Hepatocyte (in vitro differentiated cells): ENCODE data around the gene EDN1. TPM values are rescaled to one million over a fixed set of nuclear protein-coding genes. Genes with fewer than 3 reads are reported as not detected.

Experiments
- DNase-seq: peaks from one replicate; pipeline ENCODE4 v3.0.0-alpha.2; 2016; ENCODE audit warnings: low spot score
- H2AFZ ChIP-seq: fragments of 200-600 bp; sonication (generic); 2 replicates; pipeline ENCODE4 v1.6.0; 2016; ENCODE audit warnings: antibody characterized with exemption, mild to moderate bottlenecking
- H3K27ac ChIP-seq: fragments of 200-600 bp; sonication (generic); 2 replicates; pipeline ENCODE4 v1.5.1; 2016; ENCODE audit warnings: mild to moderate bottlenecking
- H3K27me3 ChIP-seq: fragments of 200-600 bp; sonication (generic); 2 replicates; pipeline ENCODE4 v1.6.1; 2016
- H3K36me3 ChIP-seq: fragments of 200-600 bp; sonication (generic); replicated peaks from 2 replicates; pipeline ENCODE4 v1.5.1; 2016; ENCODE audit warnings: low read depth; ENCODE audit not compliant: insufficient read depth
- H3K4me1 ChIP-seq: fragments of 200-600 bp; sonication (generic); 2 replicates; pipeline ENCODE4 v1.5.1; 2016; ENCODE audit warnings: mild to moderate bottlenecking, moderate library complexity; ENCODE audit not compliant: insufficient read depth
- H3K4me2 ChIP-seq: fragments of 200-600 bp; sonication (generic); 2 replicates; pipeline ENCODE4 v1.6.0; 2016
- H3K4me3 ChIP-seq: fragments of 200-600 bp; sonication (generic); 2 replicates; pipeline ENCODE4 v1.5.1; 2016; ENCODE audit warnings: mild to moderate bottlenecking
- H3K79me2 ChIP-seq: fragments of 200-600 bp; sonication (generic); 2 replicates; pipeline ENCODE4 v1.6.0; 2017; ENCODE audit warnings: mild to moderate bottlenecking
- H3K9me2 ChIP-seq: fragments of 200-600 bp; sonication (generic); replicated peaks from 2 replicates; pipeline ENCODE4 v1.6.0; 2017; ENCODE audit warnings: mild to moderate bottlenecking; ENCODE audit not compliant: insufficient read depth
- H3K9me3 ChIP-seq: fragments of 200-600 bp; sonication (generic); 2 replicates; pipeline ENCODE4 v1.5.1; 2016; ENCODE audit warnings: low read depth, mild to moderate bottlenecking
- H4K20me1 ChIP-seq: fragments of 200-600 bp; sonication (generic); 2 replicates; pipeline ENCODE4 v1.6.0; 2016; ENCODE audit warnings: mild to moderate bottlenecking; ENCODE audit not compliant: insufficient read depth, poor library complexity, severe bottlenecking
- EZH2 ChIP-seq: fragments of 200-600 bp; sonication (generic); IDR thresholded peaks from 2 replicates; pipeline ENCODE4 v1.6.1; 2016; ENCODE audit warnings: antibody characterized with exemption, mild to moderate bottlenecking, borderline replicate concordance
- EZH2phosphoT487 ChIP-seq: fragments of 200-600 bp; sonication (generic); IDR thresholded peaks from one replicate; pipeline ENCODE4 v1.6.1; 2018; ENCODE audit warnings: antibody characterized with exemption, mild to moderate bottlenecking, low read depth, moderate library complexity; ENCODE audit not compliant: unreplicated experiment, severe bottlenecking
- WGBS: methylation state at CpG from one replicate; pipeline ENCODE4 v1.1.6; 2016; ENCODE audit warnings: low lambda C conversion rate; ENCODE audit errors: missing lambda C conversion rate; 5-methylcytosine and 5-hydroxymethylcytosine counted together
- polyA plus RNA-seq: library from polyadenylated mRNA; unstranded; fragments of >200 nt; fragmentation: Nextera tagmentation; extraction: Ambion mirVana; gene quantifications from 2 replicates; pipeline ENCODE4 v1.2.1, GENCODE V29; 2016
- total RNA-seq: library from RNA; depleted of rRNA; stranded (reverse); fragments of >200 nt; gene quantifications from 2 replicates; pipeline ENCODE4 v1.2.3, GENCODE V29; 2014
- TF ChIP-seq, protein P1 (sequence below): fragments of 200-600 bp; sonication (generic); IDR thresholded peaks from 2 replicates; pipeline ENCODE4 v1.5.1; 2016; ENCODE audit warnings: antibody characterized with exemption, mild to moderate bottlenecking; ENCODE audit not compliant: poor library complexity

The EDN1 gene
- total and polyA plus RNA-seq, 2 experiments from 2014 or later, result 25.0 to 41.8 TPM

DNA sequence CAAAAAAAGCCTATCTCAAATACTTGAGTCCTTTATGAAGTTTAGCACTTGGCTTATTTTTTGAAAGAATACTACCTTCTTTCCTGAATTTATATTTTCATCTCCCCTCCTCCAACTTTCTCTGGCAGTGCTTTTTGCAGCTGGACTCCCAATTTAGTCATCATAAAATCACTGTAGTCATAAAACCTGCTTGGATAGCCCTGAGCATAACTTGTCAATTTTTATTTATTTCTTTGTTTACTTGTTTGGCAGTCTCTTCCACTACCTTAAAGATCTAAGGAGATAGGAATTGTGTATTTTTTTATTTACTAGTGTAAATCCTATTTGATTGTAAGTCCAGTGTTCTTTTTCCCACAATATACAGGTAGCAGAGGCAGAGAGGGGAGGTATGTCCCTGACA lies 11.2 kb upstream of the EDN1 start:
- no peak for DNase-seq
- H3K4me1 ChIP-seq, result no peaks in the 10 kb centered on the region

DNA sequence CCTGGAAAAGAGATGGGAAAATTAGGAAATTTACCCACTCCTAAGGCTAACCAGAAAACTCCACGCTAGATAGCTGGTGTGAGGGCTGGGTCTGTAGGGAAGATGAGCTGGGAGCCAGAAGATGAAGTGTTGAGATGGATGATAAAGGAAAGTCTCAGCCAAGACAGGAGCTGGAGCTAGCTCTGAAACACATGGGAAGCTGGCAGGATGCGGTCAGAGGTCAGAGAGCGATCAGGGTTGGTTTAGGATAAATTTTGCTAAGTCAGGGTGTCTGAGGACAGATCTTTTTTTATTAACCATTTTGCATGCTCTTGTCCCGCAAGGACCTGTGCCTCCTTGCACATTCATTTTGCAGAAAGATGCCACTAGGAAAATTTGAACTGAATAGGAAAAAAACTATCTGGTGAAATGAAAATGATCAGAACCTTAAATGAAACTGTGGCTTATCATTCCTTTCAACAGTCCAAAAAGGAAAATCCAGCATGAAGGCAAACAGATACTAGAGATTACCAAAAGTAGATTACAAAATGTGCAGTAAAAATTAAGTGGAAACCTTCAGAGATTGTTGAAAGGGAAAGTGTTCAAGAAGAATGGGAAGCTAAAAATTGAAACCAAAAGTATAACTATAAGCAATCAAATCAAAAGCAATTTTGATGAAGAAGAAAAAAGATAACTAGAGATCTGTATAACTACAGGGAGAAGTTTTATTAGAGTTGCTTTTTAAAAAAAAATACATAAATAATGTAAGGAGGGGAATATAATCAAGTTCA lies 10.7 kb upstream of the EDN1 start:
- H3K4me3 ChIP-seq, result no peak overlapping the region
- TF ChIP-seq EZH2phosphoT487, result no peak
- TF ChIP-seq EZH2, result no peak
- TF ChIP-seq, protein P1, sequence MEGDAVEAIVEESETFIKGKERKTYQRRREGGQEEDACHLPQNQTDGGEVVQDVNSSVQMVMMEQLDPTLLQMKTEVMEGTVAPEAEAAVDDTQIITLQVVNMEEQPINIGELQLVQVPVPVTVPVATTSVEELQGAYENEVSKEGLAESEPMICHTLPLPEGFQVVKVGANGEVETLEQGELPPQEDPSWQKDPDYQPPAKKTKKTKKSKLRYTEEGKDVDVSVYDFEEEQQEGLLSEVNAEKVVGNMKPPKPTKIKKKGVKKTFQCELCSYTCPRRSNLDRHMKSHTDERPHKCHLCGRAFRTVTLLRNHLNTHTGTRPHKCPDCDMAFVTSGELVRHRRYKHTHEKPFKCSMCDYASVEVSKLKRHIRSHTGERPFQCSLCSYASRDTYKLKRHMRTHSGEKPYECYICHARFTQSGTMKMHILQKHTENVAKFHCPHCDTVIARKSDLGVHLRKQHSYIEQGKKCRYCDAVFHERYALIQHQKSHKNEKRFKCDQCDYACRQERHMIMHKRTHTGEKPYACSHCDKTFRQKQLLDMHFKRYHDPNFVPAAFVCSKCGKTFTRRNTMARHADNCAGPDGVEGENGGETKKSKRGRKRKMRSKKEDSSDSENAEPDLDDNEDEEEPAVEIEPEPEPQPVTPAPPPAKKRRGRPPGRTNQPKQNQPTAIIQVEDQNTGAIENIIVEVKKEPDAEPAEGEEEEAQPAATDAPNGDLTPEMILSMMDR, result no peak
- no peaks in the 10 kb centered on the region for H3K27me3 ChIP-seq
- no peak for DNase-seq
- no peaks in the 10 kb centered on the region for H3K4me1 ChIP-seq
- H3K27ac ChIP-seq, result no peak overlapping the region
- WGBS, result 62% methylated on average over 4 of the region's 4 CpGs
- H3K9me2 ChIP-seq, result no peaks in the 10 kb centered on the region
- no peak overlapping the region for H2AFZ ChIP-seq
- H3K79me2 ChIP-seq, result no peaks in the 10 kb centered on the region
- no peaks in the 10 kb centered on the region for H3K9me3 ChIP-seq
- no peaks in the 10 kb centered on the region for H4K20me1 ChIP-seq
- no peaks in the 10 kb centered on the region for H3K36me3 ChIP-seq
- H3K4me2 ChIP-seq, result peak overlapping the region; percentile 20

More for the DNA sequence above, 11.2 kb upstream of the EDN1 start:
- no peaks in the 10 kb centered on the region for H3K79me2 ChIP-seq
- H3K9me2 ChIP-seq, result no peaks in the 10 kb centered on the region
- no peak overlapping the region for H2AFZ ChIP-seq
- TF ChIP-seq, protein P1, result no peak
- TF ChIP-seq EZH2phosphoT487, result no peak
- no peak for TF ChIP-seq EZH2
- no peaks in the 10 kb centered on the region for H3K9me3 ChIP-seq
- H3K4me3 ChIP-seq, result no peak overlapping the region
- H3K4me2 ChIP-seq, result no peak overlapping the region
- no peaks in the 10 kb centered on the region for H3K27me3 ChIP-seq
- H3K36me3 ChIP-seq, result no peaks in the 10 kb centered on the region
- H4K20me1 ChIP-seq, result no peaks in the 10 kb centered on the region
- no peak overlapping the region for H3K27ac ChIP-seq

DNA sequence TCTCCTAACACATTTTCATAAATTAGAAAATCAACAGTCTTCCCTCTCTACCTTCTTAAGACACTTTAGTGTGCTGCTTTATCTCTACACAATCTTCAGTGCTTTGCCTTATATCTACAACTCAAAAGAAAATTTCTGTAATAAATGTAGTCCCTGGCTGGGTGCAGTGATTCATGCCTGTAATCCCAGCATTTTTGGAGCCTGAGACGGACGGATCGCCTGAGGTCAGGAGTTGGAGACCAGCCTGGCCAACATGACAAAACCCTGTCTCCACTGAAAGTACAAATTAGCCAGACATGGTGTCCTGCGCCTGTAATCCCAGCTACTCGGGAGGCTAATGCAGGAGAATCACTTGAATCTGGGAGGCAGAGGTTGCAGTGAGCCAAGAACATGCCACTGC lies 9.7 kb upstream of the EDN1 start:
- no peak overlapping the region for H3K27ac ChIP-seq
- no peaks in the 10 kb centered on the region for H3K36me3 ChIP-seq
- no peak overlapping the region for H3K4me2 ChIP-seq
- no peaks in the 10 kb centered on the region for H3K9me3 ChIP-seq
- no peaks in the 10 kb centered on the region for H3K79me2 ChIP-seq
- no peak overlapping the region for H2AFZ ChIP-seq
- no peaks in the 10 kb centered on the region for H3K9me2 ChIP-seq
- DNase-seq, result no peak
- TF ChIP-seq EZH2phosphoT487 (no peak), EZH2 (no peak)
- TF ChIP-seq, protein P1, result no peak
- no peaks in the 10 kb centered on the region for H3K27me3 ChIP-seq
- no peak overlapping the region for H3K4me3 ChIP-seq
- WGBS, result 48% methylated on average over 5 of the region's 5 CpGs
- H4K20me1 ChIP-seq, result no peaks in the 10 kb centered on the region
- no peaks in the 10 kb centered on the region for H3K4me1 ChIP-seq
